Measurements from ENCODE around the gene DUSP22. TPM values are rescaled to one million over a fixed set of nuclear protein-coding genes. Genes with fewer than 3 reads are reported as not detected.
A peak's percentile ranks its signal among the peaks of the same experiment; 100 is the strongest.

Gene DUSP22
- total and polyA plus RNA-seq, 9 of the 15 experiments (the other 6 are each of a cell fraction or from before 2014, with no cell fraction given), result 9.3 to 19.4 (median 11.8) TPM

DNA sequence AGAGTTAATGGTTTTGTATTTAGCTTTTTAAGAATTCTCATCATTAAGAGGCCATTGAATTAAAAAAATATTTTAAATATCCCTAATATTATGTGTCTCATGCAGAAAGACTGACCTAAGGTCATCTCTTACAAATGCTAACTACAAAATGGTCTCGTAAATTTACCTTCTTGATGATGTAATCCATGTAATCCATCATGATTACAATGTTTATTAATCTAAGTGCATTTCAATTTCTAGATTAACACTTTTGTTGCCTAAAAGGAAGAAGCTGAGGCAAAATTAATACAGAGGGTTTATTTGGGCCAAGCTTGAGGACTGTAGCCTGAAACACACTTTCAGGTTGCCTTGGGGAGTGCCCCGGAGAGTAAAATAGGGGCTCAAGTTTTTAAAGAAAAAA is 18.4 kb downstream of the DUSP22 start:
- H3K27me3 ChIP-seq (ENCODE audit: control insufficient read depth in 2 of 2, insufficient read depth in 2 of 2, low read length in 2 of 2), result peaks cover 0 to 9% of the 10 kb centered on the region in 2 experiments; a peak in 2 of 5 replicates
- ATAC-seq (no peak), DNase-seq (ENCODE audit: extremely low read depth in 1 of 4, low spot score in 3 of 4) (no peak), FAIRE-seq (no peak)
- POLR2A ChIA-PET, result interaction anchor here (0.6 to 0.9 kb wide), 2 partner anchors 10 to 948 kb away, joined by 3 read pairs; no protein-coding TSS in a partner anchor
- WGBS (ENCODE audit: insufficient coverage, low coverage, missing lambda C conversion rate), result 42% methylated on average over 2 of the region's 2 CpGs
- no peaks in the 10 kb centered on the region for H3K79me2 ChIP-seq (ENCODE audit: control insufficient read depth, insufficient read depth, low read length)
- intact Hi-C loops (cut with micrococcal nuclease), result no loop called here
- no peak overlapping the region for H2AFZ ChIP-seq (ENCODE audit: low read depth, low read length)
- TF ChIP-seq, protein P1, sequence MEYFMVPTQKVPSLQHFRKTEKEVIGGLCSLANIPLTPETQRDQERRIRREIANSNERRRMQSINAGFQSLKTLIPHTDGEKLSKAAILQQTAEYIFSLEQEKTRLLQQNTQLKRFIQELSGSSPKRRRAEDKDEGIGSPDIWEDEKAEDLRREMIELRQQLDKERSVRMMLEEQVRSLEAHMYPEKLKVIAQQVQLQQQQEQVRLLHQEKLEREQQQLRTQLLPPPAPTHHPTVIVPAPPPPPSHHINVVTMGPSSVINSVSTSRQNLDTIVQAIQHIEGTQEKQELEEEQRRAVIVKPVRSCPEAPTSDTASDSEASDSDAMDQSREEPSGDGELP (CRISPR knock-in tag; IDR thresholded peaks at IDR 0.05; ENCODE audit: borderline replicate concordance), result no peak
- TF ChIP-seq CEBPB (tag; IDR thresholded peaks at IDR 0.05) (peak; percentile 28; the same call in 1 of the 2 replicates), CEBPG (CRISPR knock-in tag; IDR thresholded peaks at IDR 0.05) (no peak), CEBPG (tag; conservative IDR thresholded peaks at IDR 0.05 in 1 of 2, IDR thresholded peaks at IDR 0.05 in 1 of 2) (peak; percentile 25 to 54; a peak in 2 of 4 replicates), PPARD (CRISPR knock-in tag; IDR thresholded peaks at IDR 0.05) (no peak), TCFL5 (CRISPR knock-in tag; conservative IDR thresholded peaks at IDR 0.05) (no peak), ATF3 (IDR thresholded peaks at IDR 0.05) (peak; percentile 80), ATF3 (CRISPR knock-in tag; conservative IDR thresholded peaks at IDR 0.05) (no peak)
- in situ Hi-C loops (cut with MboI), result no loop called here
- H3K4me1 ChIP-seq (replicated peaks in 1 of 2; ENCODE audit: control insufficient read depth in 2 of 2, insufficient read depth in 2 of 2, low read length in 2 of 2), result peaks cover 5 to 12% of the 10 kb centered on the region in 2 experiments
- 0 out of 2 replicates have a peak, but pooled peaks cover 4% of the 10 kb centered on the region for H4K20me1 ChIP-seq (replicated peaks; ENCODE audit: control insufficient read depth, insufficient read depth, low read length)
- H3K4me3 ChIP-seq, result no peak overlapping the region
- no peaks in the 10 kb centered on the region for H3K9me3 ChIP-seq (replicated peaks; ENCODE audit: control insufficient read depth, insufficient read depth, low read depth, low read length)
- H3K9me1 ChIP-seq (ENCODE audit: control insufficient read depth, insufficient read depth, low read length), result no peaks in the 10 kb centered on the region
- H3K27ac ChIP-seq (ENCODE audit: extremely low read depth, low read depth, low read length), result no peak overlapping the region
- H3K9ac ChIP-seq (ENCODE audit: insufficient read depth in 1 of 2, low read depth in 2 of 2, low read length in 2 of 2), result no peak overlapping the region
- no peak overlapping the region for H3K4me2 ChIP-seq (ENCODE audit: insufficient read depth, low read length)
- CTCF ChIA-PET (ENCODE audit: low intra/inter-chr PET ratio), result no interaction called here
- no TSS peak for BruUV-seq (replicated peaks)
- H3K36me3 ChIP-seq (ENCODE audit: control insufficient read depth, insufficient read depth, low read length), result no peaks in the 10 kb centered on the region
